GM21717 (cell line): ENCODE results near the gene KCNQ4.

Experiments
- ATAC-seq: cut with Tn5 transposase; IDR thresholded peaks from one replicate; pipeline ENCODE4 v1.9.1; 2021; ENCODE audit warnings: mild to moderate bottlenecking, moderate library complexity; ENCODE audit not compliant: unreplicated experiment

The KCNQ4 gene

DNA sequence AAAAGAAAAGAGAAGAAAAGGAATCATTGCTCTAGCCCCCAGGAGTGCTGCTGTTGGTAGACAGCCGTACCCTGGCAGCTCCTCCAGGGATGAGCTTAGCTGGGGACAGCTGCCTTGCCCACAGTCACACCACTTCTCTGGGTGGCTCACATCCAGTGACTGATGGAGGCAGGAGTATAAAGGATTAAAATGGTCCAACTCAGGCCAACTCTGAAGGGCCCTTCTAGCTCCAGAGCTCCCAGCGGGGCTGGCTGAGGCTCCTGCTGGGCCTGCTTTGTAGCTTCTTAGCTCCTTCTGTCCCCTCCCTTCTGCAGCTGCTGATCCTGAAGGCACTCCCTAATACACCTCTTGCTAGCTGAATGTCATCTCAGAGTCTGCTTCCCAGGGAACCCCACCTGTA, 74.2 kb downstream of the KCNQ4 start:
- ATAC-seq: no peak

DNA sequence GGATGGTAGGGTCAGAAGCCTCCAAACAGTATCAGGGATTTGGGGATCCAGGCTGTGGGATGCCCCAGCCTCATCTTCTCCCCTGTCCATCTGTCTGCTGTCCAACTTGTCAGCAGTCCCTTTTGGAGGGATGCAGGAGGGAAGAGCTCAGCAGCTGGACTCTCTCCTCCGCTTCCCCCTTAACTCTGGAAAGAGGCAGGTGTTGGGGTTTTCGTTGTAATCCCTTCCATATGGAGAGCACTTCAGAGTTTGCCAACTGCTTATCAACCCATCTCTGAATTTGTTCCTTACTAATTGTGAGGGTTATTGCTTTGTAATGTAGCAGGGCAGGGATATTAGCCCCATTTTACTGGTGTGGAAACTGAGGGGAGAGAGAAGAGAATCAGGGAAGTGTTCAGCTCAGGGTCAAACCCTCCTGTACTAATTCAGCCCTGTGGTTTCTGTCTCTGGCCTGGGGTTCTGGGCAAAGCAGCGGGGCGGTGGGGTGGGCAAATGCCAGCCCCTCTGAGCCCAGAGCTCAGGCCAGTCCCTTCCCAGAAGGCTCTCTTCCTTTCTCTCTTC, 75.3 kb downstream of the KCNQ4 start:
- no peak for ATAC-seq

DNA sequence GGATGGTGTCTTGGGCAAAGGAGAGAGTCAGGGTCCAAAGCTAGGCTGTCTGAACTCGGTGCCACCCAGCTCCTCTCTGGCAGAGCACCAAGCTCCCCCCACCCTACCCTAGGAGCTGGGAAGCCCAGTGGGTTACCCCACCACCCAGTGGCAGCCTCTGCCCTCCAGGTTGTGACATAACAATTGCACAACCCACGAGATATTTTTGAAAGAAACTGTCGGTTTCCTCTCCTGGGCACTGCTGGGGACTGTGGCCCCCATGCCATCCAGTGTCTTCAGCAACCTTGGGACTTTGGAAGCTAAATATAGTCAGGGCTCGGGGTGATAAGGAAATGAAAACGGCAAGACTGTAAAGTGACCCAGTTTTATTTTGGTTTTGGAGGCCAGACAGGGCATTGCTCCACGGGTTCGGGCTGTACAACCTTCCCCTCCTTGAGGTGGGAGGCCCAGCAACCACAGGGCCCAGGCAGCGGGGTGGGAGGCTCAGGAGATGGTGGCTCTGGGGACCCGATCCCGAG, 77.2 kb downstream of the KCNQ4 start:
- no peak for ATAC-seq

DNA sequence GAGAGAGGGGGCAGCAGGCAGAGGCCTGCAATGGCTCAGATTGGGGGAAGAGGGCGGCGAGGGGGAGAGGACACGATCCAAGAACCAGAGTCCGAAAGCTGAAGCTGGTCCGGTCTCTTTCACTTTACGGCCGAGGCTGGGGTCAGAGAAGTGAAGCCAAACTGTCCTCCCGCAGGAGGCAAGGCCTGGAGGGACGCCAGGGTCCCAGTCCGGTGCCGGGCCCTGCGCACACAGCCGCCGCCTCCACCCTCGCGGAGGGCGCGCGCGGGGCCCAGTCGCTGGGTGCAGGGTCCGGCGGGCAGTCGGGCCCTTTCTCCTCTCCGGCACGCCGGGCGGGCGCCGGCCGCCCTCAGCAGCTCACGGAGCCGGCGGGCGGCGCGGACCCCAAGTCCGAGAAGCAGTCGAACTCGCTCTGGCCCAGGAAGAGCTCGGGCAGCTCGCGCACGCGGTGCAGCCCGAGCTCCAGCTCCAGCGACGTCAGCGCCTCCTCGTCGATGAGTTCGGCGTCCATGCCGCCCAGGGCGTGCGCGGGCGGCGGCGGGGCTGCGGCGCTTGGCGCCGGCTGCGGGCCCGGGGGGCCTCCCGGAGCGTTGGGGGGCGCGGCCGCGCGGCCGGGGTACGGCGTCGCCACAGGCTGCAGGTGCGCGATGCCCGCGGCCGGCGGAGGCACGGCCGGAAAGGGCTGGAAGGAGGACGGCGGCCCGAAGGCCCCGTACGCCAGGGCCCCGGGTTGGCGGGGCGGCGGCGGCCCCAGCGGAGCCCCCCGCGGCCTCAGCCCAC, 77.8 kb downstream of the KCNQ4 start:
- ATAC-seq: no peak

DNA sequence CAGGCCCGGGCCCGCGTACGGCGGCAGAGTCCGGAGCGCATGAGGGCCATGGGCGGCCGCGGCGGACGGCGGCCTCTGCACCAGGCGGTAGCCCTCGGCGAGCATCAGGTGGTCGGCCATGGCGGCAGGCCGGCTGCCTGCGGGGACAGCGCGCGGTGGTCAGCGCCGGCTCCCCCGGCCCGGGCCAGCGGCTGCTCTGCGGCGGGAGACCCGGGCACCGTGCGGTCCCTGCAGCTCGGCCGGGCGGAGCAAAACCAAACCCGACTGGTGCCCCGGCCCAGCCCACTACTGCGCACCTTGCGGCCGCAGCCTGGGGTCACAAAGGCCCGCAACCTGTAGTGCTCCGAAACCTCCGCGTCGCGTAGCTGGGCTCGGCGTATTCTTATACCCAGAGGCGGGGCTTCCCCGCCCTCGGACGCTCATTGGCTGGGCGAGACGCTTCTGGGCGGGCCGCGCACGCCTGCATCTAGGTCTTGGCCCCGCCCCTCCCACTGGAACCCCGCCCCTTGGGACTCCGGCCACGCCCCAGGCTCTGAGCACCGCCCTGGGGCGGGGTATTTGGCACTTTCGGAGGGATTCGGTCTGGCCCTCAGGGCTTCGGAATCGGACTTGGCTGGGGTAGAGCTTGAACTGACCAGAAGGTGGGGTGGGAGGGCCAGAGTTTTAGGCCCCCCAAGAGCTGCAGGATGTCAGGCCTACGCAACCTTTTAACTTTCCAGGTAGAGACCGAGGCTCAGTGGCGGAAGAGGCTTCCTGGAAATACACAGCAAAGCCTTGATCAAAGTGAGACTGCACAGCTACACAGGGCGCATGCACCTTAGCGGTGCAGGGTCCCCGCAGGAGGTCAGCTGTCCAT, 78.6 kb downstream of the KCNQ4 start, which contains the start of gene CITED4:
Gene CITED4, minus strand, starts transcription at position 356 of the 856 bp plus-strand sequence. Its CDS starts 236 bp downstream, at position 120.
- peak; percentile 89 for ATAC-seq

DNA sequence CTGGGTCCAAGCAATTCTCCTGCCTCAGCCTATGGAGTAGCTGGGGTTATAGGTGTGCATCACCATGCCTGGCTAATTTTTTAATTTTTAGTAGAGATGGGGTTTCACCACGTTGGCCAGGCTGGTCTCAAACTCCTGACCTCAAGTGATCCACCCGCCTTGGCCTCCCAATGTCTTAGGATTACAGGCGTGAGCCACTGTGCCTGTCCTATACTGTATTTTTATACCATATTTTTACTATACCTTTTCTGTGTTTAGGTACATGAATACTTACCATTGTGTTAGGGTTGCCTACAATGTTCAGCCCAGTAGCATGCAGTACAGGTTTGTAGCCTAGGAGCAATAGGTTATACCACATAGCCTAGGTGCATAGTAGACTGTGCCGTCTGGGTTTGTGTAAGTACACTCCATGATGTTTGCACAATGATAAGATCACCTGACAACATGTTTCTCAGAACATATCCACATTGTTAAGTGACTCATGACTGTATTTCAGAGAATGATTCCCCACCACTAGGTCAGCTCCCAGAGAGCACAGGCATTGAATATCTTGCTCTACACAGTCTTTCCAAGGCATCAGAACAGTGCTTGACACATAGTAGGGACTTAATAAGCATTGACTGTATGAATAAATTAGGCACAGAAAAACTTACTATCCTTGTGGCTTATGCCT, 84.6 kb downstream of the KCNQ4 start:
- ATAC-seq: no peak

DNA sequence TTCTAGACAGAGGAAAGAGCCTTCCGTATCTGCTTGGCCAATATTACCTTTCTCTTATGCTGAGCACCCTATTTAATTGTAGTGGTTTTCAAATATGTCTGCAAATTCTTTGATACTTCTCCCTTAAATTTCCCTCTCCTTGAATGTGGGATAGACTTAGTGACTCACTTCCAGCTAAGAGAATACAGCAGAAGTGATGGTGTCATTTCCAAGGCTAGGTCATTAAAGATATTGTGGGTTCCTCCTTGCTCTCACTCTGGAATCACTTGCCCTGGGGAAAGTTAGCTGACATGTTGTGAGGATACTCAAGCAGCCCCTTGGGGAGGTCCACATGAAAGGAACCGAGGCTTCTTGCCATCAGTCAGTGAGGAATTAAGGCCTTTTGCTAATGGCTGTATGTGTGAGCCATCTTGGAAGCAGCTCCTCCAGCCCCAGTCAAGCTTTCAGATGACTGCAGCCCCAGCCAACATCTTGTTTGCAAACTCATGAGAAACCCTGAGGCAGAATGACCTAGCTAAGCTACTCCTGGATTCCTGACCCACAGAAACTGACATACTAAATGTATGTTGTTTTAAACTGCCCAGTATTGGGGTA, 86.6 kb downstream of the KCNQ4 start:
- no peak for ATAC-seq

DNA sequence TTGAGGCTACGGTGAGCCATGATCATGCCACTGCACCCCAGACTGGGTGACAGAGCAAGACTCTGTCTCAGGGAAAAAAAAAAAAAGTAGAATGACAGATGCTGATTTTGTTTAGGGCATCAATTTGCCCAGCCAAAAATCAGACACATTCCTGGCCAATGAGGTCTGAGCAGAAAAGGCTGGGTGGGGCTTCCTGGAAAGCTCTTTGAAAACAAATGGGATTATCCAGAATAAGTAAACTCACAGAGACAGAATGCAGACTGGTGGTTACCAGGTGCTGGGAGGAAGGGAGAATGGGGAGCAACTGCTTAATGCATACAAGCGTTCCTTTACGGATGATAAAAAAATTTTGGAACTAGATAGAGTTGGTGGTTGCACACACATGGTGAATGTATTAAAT, 88.7 kb downstream of the KCNQ4 start:
- no peak for ATAC-seq

DNA sequence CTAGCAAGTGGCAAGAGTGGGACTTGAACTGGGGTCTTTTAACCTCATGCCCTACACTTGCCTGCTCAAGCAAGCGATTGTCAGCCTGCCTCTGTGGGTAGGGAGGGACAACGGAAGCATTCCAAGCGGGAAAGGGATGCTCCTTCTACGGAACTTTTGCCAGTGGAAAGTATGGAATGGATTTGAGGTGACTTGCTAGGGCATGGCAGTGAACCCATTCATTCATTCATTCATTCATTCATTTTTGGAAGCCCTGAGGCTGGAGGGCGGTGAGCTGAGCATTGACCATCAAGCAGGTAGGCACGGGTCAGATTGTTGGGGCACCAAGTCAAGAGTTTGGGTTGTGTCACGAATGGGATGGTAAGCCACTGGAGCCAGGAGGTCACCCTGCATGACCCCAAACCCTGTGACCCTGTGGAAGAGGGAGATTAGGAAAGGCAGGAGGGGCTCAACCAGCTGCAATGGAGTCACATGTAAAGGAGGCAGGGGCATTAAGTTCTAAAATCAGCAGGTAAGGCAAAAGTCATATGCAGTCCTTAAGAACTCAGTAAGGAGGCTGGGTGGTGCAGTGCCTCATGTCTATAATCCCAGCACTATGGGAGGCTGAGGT, 90.4 kb downstream of the KCNQ4 start:
- ATAC-seq: no peak

DNA sequence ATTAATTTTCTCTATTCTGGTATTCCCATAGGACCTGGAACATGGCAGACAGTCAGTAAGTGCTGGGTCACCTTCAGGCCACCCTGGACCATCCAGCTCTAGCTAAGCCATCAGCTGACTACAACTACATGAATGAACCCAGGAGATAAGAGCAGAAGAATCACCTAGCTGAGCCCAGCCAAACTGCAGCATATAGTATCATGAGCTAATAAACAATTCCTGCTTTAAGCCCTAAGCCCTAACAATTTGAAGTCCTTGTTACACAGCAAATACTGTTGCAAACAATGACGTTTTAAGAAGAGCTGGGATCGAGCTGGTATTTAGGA, 92.8 kb downstream of the KCNQ4 start:
- ATAC-seq: no peak

DNA sequence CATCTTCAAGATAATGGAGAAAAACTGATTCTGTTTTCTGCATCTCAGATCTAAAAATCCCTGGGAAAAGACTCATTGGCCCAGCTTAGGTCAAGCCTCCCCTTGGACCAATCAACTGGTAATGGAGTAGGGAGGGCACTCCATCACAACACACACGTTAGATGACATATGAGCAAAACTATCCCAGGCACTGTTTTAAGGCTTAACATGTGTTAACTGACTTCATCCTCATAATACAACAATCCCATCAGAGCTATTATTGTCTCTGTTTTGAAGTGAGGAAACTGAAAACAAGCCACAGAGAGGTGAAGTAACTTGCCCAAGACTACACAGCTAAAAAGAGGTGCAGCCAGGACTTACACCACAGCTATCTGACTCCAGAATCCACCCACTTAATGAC, 93.3 kb downstream of the KCNQ4 start:
- no peak for ATAC-seq

DNA sequence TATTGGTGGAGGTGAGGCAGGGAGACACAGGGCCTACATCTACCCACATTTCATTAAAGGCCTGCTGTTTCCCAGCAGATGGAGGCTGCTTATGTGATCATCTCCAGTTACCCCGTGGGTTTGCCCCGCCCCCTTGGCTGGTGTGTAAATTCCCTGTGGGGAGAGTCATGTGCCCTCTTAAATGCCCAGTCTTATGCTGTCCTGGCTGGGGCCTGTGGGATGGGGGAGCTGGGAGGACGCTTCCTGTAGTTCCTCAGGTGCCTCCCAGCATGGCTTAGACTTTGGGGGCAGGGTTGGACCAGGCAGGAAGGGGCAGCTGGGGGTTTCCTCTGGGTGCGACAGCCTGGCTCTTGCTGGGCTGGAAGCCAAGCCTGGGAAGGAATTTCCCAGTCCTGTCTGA, 94.1 kb downstream of the KCNQ4 start:
- ATAC-seq: peak; percentile 44

DNA sequence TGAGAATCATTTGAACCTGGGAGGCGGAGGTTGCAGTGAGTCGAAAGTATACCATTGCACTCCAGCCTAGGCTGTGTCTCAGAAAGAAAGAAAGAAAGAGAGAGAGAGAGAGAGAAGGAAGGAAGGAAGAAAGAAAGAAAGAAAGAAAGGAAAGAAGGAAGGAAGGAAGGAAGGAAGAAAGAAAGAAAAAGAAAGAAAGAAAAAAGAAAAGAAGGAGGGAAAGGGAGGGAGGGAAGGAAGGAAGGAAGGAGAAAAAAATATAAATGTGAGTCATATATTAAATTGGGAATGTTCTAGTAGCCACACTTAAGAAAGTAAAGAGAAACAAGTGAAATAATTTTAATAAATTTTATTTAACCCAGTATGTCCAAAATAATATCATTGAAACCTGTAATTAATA, 95.3 kb downstream of the KCNQ4 start:
- no peak for ATAC-seq

DNA sequence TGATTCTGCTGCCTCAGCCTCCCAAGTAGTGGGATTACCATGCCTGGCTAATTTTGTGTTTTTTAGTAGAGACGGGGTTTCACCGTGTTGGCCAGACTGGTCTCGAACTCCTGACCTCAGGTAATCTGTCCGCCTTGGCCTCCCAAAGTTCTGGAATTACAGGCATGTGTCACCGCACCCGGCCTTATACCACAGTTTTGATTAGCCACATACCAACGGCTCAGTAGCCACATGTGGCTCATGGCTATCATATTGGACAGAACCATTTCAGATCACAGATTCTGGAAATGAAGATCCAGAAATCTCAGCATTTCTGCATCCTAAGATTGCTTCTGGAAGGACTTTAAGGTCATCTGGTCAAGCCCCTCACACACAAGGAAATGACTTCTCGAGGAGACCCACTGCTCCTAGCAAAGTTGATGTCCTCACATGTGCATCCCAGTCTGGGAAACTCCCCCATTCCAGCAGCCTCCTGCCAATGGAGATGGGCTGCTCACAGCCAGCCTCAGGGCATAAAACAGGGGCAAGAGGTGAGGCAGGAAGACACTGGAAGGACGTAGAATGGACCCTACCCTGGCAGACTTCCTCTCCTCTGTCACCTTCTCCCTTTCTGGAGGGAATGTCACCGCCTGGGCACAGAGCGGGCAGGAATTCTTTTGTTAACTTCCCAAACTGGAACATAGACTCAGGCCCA, 96.0 kb downstream of the KCNQ4 start:
- no peak for ATAC-seq

DNA sequence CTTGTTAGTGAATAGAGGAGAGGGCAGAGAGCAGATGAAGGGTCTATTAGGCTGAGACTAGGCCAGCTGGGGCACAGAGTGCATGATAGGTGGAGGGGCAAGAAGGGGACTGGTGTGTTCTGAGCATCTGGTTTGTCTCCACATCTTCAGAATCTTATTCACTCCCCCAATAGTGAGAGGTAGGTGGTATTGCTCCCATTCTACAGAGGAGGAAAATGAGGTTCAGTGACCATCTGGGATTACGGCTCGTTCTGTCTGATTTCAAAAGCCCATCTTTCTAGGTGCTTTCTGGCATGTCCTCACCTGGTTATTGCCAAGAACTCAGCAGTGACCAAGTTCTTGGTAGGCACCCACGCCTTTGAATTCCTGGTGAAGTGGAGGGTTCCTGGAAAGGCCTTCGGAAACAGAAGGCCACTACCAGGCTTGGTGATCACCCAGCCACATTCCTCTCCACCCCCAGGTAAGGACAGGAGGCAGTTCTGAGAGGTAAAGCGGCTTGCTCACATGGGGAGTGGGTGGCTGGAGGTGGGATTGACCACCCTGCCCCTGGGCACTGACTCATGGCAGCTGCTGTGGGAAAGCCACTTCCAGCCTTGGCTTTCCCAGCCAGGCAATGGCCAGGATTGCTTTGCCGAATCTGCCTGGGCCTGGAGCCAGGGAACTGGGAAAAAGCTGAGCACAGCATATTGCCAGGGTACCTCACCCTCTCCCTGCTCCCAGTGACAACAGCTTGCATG, 97.4 kb downstream of the KCNQ4 start:
- ATAC-seq: no peak

DNA sequence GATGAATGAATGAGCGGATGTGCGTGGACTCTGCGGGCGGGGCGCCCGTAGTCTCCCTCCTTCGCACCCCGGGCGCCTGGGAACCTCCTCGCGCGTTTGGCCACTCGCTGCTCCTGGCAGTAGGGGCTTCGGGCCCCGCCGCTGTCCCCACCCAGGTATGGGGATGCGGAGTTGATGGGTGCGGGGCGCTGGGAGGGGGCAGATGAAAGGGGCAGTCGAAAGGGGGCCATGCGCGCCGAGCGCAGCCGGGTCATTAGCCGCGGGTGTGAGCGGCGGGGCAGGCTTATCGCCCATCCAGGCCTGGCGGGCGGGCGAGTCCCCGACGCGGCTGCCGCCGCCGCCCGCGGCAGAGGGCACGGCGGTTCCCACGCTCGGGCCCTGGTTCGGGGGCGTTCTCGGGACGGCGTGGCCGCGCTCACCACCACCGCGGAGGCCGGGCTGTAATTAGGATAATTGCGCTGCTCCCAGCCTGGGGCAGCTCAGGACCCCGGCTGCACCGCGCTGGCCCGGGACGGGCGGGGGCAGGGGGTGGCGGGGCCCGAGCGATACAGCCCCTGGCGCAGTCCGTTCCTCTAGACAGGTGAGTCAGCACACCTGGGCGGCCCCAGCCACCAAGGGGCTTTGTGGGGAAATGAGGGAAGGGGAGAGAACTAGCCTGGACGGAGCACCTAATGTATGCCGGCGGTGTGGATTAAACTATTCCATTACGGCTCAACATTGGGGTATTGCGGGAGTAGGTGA, 100.6 kb downstream of the KCNQ4 start:
- no peak for ATAC-seq

DNA sequence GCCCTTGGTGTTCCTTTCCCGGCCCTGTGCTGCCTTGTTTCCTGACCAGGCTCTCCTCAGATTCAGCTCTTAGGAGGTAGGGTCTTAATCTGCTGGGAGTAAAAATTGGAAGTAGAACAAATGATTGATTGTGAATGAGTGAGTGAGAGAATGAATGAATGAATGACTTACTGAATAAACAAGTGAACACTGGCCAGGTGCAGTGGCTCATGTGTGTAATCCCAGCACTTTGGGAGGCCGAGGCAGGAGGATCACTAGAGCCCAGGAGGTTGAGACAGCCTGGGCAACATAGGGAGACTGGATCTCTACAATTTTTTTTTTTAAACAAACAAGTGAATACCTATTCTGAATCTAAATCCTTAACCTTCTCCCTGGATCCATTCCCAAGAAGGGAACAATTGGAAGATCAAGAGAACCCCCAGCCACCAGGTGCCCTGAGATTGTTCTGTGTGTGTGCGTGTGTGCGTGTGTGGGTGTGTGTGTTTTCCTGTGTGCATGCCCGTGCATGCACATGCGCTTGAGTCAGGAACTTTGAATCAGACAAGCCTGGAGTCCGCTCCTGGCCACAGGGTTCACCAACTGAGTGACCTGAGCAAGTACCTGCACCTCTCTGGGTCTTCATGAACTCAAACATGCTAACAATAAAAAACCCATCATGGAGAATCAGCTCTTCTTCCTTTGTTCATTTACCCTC, 102.9 kb downstream of the KCNQ4 start:
- ATAC-seq: no peak

DNA sequence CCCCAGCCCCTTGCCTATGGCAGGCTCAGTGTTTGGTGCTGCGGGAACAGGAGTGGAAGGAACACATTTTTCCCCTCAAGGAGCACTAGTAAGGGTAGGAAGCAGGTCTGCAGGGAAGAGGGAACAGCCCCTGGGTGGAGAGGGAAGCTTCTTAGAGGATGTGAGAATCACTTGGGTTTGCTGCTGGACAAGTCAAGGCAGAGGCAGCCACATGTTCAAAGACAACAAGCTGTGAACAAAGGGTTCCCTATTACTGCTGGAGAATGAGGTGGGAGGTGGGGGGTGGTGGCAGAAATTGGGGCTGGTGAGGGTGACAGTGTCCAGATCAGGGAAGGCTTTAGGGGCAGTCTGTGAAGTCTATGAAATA, 103.4 kb downstream of the KCNQ4 start:
- ATAC-seq: no peak
